ENCODE data around the gene RBM22.
"Not testable (repeated sequence)": the region's sequence is repeated elsewhere in the genome, so short reads cannot be mapped to it uniquely, and the experiment has no call there.

The RBM22 gene
- total RNA-seq, result 124 to 137 reads per million in 2 experiments

DNA sequence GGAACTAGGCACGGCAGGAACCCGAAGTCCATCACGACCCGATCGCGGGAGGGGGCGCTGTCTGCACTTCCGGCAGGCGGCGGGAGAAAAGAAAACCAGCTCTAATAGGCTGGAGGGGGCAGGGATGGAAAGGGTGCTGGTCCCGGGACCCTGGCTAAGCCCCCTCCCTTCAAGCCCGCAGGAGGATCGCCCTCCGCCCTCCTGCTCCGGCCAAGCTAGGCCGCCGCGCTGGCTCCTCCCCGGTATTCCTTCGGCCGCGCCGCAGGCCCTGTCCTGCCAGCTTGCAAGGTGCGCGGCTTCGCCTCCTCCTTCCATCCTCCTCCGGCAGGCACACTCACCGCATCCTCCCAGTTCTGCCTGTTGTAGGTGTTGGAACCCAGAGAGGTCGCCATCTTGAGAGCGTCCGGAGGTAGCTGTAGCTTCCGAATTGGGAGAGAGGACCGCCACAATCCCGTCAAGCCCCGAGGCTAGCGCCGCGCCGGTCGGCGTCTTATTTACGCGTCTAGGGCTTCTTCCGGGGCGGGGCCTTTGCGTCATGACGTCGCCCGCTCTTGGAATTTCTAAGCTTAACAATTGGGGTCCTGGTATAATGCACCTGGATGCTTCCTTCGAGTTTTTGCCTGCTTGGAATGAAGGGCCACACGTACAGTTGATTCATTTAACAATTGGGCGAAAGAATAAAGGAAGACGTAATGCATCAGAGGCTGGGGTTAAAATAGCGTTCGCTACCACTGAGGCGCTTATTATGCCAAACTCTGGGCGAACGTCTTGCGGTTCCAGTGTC lies at the start of gene RBM22:
Gene RBM22 (minus strand): TSS at position 469 of the 784 bp plus-strand sequence. CDS start 77 bp downstream, at position 392.
- peak; percentile 90 for DNase-seq (ENCODE audit: low read depth)

DNA sequence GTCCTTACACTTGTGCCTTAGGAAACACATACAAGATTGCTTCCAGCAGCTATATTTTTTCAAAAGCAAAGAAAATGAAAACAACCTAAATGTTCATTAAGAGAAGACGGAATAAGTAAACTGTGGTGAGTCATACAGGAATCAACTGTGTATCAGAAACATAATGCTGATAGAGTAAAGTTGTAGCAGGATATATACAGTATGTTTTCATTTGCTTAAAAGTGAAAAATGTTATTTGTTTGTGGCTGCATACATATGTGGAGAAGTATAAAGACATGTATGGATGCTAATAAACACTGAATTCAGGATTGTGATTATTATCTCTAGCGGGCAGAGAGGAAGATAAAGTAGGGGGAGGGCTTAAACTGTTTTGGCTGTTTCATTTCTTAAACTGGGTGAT lies 49.6 kb upstream of the RBM22 start:
- DNase-seq (ENCODE audit: low read depth), result no peak

- not testable (repeated sequence) for DNase-seq (ENCODE audit: low read depth)
Measured at GRCh38 chr5:150743142-150743488, 42.3 kb upstream of the RBM22 start.

DNA sequence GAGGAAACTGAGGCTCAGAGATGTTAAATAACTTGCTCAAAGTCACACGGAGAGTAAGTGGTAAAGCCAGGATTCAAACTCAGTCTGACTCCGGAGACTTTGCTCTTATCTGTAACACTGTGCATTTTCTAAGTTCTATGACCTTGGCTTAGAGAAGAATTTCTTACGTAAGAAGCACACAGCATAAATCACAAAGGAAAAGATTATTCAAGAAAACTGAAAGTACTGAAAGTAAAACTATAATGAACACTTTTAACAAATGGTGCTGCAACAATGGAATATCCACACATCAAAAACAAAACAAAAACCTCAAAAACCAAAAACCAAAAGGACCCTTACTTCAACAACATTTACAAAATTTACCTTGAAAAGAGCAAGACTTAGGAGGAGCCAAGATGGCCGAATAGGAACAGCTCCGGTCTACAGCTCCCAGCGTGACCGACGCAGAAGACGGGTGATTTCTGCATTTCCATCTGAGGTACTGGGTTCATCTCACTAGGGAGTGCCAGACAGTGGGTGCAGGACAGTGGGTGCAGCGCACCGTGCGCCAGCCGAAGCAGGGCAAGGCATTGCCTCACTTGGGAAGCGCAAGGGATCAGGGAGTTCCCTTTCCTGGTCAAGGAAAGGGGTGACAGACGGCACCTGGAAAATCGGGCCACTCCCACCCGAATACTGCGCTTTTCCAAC lies 41.7 kb upstream of the RBM22 start:
- DNase-seq (ENCODE audit: low read depth), result not testable (repeated sequence)

GRCh38 chr5:150740992-150741391 lies 40.1 kb upstream of the RBM22 start:
- no peak for DNase-seq (ENCODE audit: low read depth)

DNA sequence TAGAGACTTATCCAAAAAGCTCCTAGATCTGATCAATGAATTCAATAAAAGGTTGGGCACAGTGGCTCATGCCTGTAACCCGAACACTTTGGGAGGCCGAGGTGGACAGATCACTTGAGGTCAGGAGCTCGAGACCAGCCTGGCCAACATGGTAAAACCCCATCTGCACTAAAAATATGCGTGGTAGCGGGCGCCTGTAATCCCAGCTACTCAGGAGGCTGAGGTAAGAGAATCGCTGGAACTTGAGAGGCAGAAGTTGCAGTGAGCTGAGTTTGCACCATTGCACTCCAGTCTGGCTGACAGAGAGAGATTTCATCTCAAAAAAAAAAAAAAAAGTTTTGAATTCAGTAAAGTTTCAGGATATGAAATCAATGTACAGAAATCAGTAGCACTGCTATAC lies 38.0 kb upstream of the RBM22 start:
- DNase-seq (ENCODE audit: low read depth), result no peak

DNA sequence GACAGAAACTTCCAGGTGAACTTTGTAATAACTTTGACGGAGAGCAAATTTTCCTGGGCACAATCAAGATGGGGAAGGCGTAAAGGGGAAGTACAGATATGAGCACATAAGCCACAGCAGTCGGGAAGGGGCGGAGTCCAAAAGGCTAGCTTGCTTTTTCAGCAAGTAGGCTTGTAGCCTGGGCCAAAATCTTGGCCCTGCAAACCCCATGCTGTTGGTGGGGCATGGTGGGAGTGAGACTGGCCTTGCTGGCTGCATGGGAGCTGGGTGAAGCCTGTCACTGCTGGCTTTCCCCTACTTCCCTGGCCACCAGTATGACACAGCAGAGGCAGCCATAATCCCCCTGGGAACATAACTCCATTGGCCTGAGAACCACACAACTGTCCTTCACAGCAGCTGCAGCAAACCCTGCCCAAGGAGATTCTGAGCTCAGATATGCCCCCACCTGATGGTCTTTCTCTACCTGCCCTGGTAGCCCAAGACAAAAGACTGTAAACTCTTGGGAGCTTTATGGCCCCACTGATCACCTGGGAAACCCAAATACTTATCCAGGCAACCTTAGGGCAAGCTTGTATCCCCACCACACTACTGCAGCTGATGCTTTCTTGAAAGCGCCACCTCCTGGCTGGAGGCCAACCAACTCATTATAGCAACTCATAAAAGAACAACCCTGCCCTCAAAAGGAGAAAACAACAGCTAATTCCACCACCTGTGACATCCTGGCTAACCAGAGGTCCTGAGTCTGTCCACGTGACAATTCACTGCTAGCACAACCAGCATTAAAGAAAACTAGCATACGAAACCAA lies 33.9 kb upstream of the RBM22 start:
- no peak for DNase-seq (ENCODE audit: low read depth)

GRCh38 chr5:150731669-150732242 lies 30.9 kb upstream of the RBM22 start:
- DNase-seq (ENCODE audit: low read depth), result no peak

DNA sequence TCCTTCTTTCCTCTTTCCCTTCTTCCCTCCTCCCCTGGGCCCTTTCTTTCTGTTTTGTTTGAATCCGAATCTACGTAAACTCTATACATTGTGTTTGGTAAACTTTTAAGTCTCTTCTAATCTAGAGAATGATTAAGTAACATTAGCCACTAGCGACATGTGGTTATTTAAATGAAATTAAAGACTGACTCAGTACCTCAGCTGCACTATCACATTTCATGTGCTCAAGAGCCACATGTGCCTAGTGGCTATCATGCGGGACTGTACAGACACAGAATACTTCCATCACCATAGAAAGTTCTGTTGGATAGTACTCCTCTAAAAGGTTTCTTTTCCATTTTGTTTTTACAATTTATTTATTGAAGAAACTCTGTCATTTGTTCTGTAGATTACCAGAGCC lies 29.0 kb upstream of the RBM22 start:
- DNase-seq (ENCODE audit: low read depth), result no peak

DNA sequence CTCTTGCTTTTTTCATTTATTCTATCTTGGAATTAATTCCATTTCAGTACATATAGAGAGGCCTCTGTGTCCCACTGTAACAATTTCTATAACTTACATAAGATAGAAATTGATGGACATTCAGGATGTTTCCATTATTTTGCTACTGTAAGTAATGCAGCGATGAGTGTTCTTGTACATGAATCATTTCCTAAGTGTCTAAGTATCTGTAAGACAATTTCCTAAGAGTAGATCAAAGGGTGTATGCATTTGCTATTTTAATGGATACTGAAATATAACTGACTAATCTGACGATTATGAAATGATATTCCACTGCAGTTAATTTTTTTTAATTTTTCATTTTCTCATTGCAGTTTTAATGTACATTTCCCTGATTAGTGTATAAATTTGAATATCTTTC lies 23.0 kb upstream of the RBM22 start:
- DNase-seq (ENCODE audit: low read depth), result no peak

DNA sequence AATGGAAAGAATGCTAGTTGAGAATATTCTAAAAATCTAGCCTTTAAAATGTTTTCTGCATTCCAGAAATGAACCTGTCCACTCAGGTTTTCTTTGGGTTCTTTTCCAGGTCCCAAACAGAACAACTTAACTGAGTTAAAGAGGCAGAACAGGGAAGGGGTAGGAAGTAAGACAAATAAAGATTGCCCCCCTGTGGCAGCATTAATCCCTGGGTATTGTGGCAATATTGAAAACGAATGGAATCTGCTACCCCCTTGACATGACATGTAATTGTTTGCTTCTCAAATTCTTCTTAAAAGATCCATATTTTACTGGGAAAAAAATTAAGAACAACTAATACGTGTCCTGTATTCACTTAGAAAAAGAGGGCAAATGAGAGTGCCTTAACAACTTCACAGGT lies 9.3 kb upstream of the RBM22 start:
- DNase-seq (ENCODE audit: low read depth), result no peak

GRCh38 chr5:150706776-150707390 lies 6.0 kb upstream of the RBM22 start:
- no peak for DNase-seq (ENCODE audit: low read depth)

DNA sequence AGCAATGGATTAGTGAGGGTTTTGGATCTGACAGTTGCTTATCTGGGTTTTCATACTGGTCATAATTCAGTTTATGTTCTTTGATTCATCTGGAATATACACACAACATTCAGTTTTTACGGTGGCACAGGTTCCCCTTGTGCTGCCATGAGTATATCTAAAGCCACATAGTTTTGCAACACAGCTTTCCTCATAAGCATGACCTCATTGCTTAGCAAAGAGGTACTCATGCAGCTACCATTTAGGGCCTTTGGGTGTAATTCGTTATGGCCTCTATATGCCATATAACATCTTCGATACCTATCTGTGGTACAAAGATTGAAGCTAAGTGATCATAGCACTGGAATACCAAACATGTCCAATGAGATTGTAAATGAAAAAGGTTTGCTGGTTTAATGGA lies 2.9 kb upstream of the RBM22 start:
- no peak for DNase-seq (ENCODE audit: low read depth)

DNA sequence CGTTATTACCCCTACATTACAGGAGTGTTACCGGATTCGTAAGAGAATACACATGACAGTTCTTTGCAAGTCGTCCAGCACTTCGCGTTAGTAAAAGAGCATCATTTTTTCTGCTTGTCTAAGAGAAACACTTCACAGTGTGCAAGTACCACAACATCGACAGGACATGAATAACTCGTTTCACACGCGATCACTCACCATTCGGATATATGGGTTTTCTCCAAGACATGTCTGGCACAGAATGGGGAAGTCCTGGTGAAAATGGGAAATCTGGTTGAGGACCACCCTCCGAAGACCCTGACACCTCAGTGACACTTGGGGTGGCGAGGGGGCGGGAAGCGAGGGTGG lies 642 bp downstream of the RBM22 start:
- DNase-seq (ENCODE audit: low read depth), result no peak

- DNase-seq (ENCODE audit: low read depth), result no peak
Measured at GRCh38 chr5:150694612-150695011, 6.2 kb downstream of the RBM22 start.

DNA sequence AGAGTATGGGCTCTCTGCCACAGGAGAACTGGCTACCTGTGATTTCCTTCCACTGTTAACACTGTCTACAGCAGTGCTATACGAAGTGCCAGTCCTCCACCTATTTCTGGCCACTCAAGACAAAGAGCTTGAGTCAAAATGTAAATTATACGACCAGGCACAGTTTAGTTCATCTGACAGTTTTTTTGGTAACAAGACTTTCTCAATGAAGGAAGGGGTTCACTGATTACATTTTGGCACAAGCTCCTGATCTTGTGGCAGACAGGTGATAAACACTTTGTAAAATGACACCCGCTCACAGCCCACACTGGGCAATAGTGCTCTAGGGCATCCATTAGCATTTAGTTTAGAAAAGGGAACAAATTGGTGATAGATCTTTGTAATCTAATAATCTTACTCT lies 8.6 kb downstream of the RBM22 start:
- DNase-seq (ENCODE audit: low read depth), result no peak

DNA sequence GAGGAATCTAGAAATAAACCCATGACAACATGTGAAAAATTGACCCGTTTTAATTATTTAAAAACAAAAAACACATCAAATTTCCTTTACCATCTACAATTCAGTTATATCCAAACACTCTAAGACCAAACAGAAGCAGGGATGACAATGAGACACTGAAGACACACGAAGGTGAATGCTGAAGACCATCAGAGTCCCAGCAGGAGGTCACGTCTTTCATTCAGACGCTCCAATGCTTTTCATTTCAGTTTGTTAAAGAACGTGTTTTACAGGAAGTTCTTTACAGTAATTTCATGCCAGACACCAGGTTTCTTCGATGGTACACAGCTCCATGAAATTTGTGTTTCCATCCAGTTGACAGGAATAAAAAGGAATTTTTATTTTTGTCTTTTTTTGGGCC lies 10.1 kb downstream of the RBM22 start:
- no peak for DNase-seq (ENCODE audit: low read depth)

DNA sequence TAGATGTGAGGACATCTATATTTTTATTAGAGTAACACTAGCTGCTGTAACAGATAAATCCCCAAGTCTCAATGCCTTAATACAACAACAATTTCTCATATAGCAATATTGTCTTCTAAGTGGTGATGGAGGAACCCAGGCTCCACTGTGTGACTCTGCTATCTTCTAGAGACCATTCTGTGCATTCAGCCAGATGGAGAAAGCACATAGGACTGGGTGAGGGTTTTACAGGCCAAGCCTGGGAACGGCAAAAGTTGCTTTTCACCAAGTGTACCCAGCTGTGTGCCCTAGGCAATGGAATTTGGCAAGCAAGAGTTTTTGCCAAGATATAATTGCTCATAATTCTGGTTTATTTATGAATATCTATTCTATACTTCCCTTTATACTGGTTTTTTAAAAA lies 11.7 kb downstream of the RBM22 start:
- no peak for DNase-seq (ENCODE audit: low read depth)

DNA sequence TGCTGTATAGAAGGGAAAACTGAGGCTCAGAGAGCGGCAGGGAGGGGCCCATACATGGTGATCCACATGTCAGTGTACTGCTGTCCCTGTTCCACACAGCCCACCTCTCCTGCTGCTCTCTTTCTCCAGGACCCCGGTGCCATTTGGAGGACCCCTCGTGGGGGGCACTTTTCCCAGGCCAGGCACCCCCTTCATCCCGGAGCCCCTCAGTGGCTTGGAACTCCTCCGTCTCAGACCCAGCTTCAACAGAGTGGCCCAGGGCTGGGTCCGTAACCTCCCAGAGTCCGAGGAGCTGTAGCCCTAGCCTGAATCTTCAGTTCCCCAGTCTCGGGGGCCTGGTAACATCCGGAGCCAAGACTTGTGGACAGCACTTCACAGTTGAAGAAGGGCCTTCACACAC lies 24.3 kb downstream of the RBM22 start:
- no peak for DNase-seq (ENCODE audit: low read depth)

- DNase-seq (ENCODE audit: low read depth), result no peak
Measured at GRCh38 chr5:150675069-150675468, 25.8 kb downstream of the RBM22 start.

GRCh38 chr5:150674341-150674821 lies 26.5 kb downstream of the RBM22 start:
- DNase-seq (ENCODE audit: low read depth), result no peak

DNA sequence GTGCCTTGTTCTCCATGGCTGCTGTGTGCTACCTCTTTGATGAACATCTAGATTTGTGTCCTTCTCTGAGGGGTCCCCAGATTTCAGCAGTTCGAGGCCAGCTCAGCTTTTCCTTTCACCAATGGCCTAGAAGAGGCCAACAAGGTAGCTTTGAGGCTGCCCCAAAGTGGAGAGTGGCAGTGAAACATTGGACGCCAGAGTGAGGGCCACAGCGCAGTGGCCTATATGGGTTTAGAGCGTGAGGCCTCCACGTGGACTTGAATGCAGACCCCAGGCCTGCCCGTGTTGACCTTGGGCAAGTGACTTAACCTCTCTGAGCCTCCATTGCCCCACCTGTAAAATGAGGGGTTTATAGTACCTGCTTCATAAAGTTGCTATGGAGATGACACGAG lies 28.0 kb downstream of the RBM22 start:
- no peak for DNase-seq (ENCODE audit: low read depth)
